ENCODE results near the gene SLC2A13. TPM values are rescaled to one million over a fixed set of nuclear protein-coding genes. Genes with fewer than 3 reads are reported as not detected.

Gene SLC2A13
- 98.6 TPM for total RNA-seq

DNA sequence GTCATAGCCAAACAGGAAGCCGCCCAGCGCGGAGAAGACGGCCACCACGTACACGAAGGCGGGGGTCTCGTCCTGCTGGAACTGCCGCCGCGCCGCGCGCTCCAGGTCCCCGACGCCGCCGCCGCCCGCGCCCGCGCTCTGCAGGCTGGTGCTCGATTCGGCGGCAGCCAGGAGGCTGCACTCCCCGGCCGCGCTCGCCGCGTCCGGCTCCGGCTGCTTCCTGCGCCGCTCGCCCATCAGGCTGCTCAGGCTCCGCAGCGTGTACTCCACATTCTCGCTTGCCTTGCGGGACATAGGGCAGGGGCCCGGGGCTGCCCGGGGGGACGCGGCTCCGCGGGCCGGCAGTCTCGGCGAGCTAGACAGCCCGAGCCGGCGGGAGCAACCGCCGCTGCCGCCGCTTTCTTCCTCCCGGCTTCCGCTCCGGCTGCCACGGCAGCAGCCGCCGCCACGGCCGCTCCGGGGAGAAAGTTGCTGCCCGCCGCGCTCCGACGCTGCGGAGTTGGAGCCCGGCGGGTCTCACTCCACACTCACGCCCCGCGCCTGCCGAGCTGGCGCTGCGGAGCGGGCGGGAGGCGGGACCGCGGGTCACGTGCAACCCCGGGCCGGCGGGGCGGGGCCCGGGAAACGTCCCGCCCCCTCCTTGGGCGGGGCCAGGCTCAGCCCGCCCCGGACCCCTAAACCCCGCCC is at the start of gene SLC2A13:
Gene SLC2A13 (minus strand): TSS at position 567 of the 687 bp plus-strand sequence. CDS start 273 bp downstream, at position 294.
- DNase-seq (ENCODE audit: low spot score in 2 of 2) (peak; percentile 93 to 95), FAIRE-seq (no peak)

GRCh38 chr12:40154381-40154780 is 48.5 kb upstream of the SLC2A13 start:
- DNase-seq (ENCODE audit: low spot score in 2 of 2) (no peak), FAIRE-seq (no peak)

DNA sequence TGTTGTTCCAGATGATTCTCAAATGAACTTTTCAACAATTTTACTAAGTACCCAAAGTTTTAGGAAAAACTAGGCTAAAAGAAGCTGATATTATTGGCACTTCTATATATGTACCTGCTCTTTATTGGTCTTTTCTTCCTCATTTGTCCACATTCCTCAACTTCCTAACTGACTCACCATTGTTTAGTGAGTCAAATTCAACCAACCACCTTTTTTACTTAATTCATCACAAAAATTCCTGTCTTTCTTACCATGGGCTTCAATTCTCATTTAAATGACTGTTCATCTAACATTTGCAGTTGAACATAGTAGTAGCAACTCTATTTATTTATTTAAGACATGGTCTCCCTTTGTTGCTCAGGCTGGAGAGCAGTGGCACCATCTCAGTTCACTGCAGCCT is 47.6 kb upstream of the SLC2A13 start:
- DNase-seq (ENCODE audit: low spot score in 2 of 2) (no peak), FAIRE-seq (no peak)

- peak; percentile 8 for FAIRE-seq
- DNase-seq (ENCODE audit: low spot score in 2 of 2) = no peak
Measured at GRCh38 chr12:40152783-40153383, 47.0 kb upstream of the SLC2A13 start.

DNA sequence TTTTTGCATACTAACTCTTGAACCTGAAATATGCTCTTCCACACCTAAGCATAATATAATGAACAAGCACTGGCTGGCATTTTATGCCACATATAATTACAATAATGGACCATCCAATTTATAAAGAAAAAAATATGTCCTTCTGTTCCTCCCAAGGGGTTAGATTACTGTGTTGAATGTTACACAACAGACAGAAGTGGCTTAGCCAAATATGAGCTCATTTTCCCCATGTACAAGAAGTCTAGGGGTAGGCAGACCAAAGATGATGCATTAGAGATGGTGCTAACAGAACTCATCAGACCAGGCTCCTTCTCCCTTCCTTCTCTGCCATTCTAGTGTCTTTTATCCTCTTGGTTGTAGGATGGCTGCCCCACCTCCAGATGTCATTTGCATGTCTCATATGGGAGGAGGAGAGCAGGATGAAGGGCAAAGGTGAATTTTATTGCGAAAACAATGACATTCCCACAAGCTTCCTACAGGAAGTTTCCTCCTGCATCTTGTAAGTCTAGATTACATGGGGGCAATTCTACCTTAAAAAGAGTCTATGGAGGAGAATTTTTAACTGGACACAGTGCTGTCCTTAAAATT is 43.9 kb upstream of the SLC2A13 start:
- no peak for DNase-seq (ENCODE audit: low spot score in 2 of 2)
- FAIRE-seq = no peak

- no peak for DNase-seq (ENCODE audit: low spot score in 2 of 2)
- no peak for FAIRE-seq
Measured at GRCh38 chr12:40146800-40147797, 41.2 kb upstream of the SLC2A13 start.

GRCh38 chr12:40145896-40146295 is 40.0 kb upstream of the SLC2A13 start:
- no peak for DNase-seq (ENCODE audit: low spot score in 2 of 2)
- no peak for FAIRE-seq

DNA sequence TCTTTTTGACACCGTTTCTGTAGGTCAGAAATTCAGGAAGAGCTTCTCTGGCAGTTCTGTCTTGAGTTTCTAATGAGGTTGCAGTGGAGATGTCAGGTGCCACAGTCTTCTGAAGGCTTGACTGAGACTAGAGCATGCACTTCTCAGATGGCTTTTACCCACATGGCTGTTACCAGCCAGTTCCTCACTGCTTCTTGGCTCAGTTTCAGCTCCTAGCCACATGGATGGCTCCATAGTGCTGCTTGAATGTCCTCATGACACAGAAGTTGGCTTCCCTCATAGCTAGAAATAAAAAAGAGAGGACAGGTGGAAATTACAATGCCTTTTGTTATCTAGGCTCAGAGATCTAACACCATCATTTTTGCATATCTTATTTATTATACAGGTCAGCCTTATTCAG is 38.1 kb upstream of the SLC2A13 start:
- FAIRE-seq = no peak
- no peak for DNase-seq (ENCODE audit: low spot score in 2 of 2)

GRCh38 chr12:40142001-40142744 is 36.3 kb upstream of the SLC2A13 start:
- no peak for DNase-seq (ENCODE audit: low spot score in 2 of 2)
- no peak for FAIRE-seq

GRCh38 chr12:40138526-40138925 is 32.6 kb upstream of the SLC2A13 start:
- FAIRE-seq (no peak), DNase-seq (ENCODE audit: low spot score in 2 of 2) (no peak)

- FAIRE-seq = no peak
- DNase-seq (ENCODE audit: low spot score in 2 of 2) = no peak
Measured at GRCh38 chr12:40137252-40137651, 31.4 kb upstream of the SLC2A13 start.

- FAIRE-seq (no peak), DNase-seq (ENCODE audit: low spot score in 2 of 2) (no peak)
Measured at GRCh38 chr12:40127408-40127807, 21.5 kb upstream of the SLC2A13 start.

DNA sequence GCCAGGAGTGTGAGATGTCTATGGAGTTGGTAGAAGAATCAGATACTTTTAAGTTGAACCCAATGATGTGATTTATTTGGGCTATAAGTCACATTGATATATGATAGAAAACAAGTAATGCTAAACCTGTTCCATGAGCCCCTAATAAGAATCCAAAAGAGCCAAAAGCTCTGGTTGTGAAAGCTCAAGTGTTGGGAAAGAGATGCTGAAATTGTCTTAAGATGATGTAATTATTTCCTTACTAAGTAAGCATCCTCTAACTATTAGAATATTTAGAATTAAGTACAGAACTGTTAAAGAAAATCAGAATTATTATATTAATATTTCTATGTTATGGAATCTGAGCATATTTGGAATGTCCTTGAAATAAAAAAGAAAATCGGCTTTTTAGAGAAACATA is 17.6 kb upstream of the SLC2A13 start:
- no peak for DNase-seq (ENCODE audit: low spot score in 2 of 2)
- FAIRE-seq = no peak

GRCh38 chr12:40122842-40123241 is 17.0 kb upstream of the SLC2A13 start:
- no peak for FAIRE-seq
- DNase-seq (ENCODE audit: low spot score in 2 of 2) = no peak

GRCh38 chr12:40117818-40118217 is 11.9 kb upstream of the SLC2A13 start:
- FAIRE-seq (no peak), DNase-seq (ENCODE audit: low spot score in 2 of 2) (no peak)

GRCh38 chr12:40110586-40110985 is 4.7 kb upstream of the SLC2A13 start:
- FAIRE-seq (no peak), DNase-seq (ENCODE audit: low spot score in 2 of 2) (no peak)

DNA sequence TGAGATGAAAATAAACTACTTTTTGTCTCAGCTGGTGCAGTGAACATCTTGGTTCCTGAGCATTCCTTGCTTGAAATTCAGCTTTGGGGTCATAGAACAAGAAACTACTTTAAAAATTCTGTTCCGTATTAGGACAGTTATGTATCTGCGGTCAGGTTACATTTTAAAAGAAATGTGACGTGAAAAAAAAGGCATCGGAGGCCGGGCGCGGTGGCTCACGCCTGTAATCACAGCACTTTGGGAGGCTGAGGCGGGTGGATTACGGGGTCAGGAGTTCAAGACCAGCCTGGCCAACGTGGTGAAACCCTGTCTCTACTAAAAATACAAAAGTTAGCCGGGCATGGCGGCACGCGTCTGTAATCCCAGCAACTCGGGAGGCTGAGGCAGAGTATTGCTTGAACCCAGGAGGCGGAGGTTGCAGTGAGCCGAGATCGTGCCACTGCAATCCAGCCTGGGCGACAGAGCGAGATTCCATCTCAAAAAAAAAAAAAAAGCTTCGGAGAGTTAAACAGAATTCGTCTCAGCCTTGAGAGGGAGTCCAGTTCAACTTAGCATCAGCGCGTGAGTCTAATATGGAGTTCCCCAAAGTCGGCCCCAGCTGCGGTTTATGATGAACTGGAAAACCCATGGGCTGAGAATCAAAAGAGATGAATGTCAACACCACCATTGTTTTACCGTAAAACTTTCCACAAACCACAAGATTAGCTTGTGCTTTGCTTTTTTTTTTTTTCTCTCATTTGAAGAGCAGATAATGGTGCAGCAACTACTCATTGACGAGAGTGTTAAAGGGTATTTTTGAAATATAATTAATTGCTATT is 2.1 kb upstream of the SLC2A13 start:
- DNase-seq (ENCODE audit: low spot score in 2 of 2) (no peak), FAIRE-seq (no peak)

- FAIRE-seq = no peak
Measured at GRCh38 chr12:40107098-40107802, 1.4 kb upstream of the SLC2A13 start.

GRCh38 chr12:40106655-40107054 is 774 bp upstream of the SLC2A13 start:
- DNase-seq (ENCODE audit: low spot score in 2 of 2) = no peak
- FAIRE-seq = no peak

More at GRCh38 chr12:40107098-40107802, 1.4 kb upstream of the SLC2A13 start:
- peak; percentile 61 to 63 for DNase-seq (ENCODE audit: low spot score in 2 of 2)

Measured in frontal cortex (tissue), 4 donors.